ENCODE results near the gene PODNL1.
A peak's percentile ranks its signal among the peaks of the same experiment; 100 is the strongest.

The PODNL1 gene

DNA sequence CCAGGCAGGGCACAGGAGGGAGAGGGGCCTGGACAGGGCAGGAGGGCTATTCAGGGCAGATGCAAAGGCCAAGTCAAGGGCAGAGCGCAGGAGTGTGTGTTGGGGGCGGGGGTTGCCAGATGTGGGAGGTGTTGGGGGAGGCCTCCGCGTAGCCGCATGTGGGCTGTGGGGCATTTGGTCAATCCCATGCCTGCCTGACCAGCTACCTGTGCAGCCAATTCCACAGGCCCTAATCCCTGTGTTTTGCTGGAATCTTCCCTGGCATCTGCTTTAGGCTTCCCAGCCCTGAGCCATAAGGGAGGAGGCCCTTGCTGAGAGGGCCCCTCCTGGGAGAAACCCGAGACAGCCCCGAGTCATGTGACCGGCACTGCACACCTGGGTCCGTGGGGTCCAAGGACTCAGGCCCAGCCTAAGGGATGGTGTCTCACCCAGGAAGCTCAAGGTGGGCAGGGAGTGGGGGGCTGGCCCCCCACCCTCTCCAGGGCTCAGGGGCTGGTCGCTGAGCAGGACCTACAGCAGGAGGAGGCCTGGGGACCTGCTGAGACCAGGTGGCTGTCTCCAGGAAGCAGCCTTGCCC, 47.6 kb upstream of the PODNL1 start:
- H3K9me3 ChIP-seq (replicated peaks in 1 of 2; ENCODE audit: control insufficient read depth in 2 of 2, insufficient read depth in 1 of 2, low read depth in 1 of 2, low read length in 2 of 2), result no peaks in the 10 kb centered on the region
- no peaks in the 10 kb centered on the region for H3K27me3 ChIP-seq (ENCODE audit: control insufficient read depth in 3 of 3, insufficient read depth in 3 of 3, low read depth in 1 of 3, low read length in 3 of 3)
- peak overlapping the region; percentile 78 for H3K18ac ChIP-seq (ENCODE audit: low read length)
- H3K4me3 ChIP-seq (ENCODE audit: low read length in 2 of 2), result peak overlapping the region in 1 of 2 donors; percentile 3
- peak overlapping the region; percentile 3 for H4K8ac ChIP-seq (ENCODE audit: low read depth, low read length)
- peak overlapping the region; percentile 67 for H2BK15ac ChIP-seq (ENCODE audit: low read length)
- no peak for DNase-seq (ENCODE audit: low spot score)
- peak overlapping the region; percentile 50 for H3K9ac ChIP-seq (ENCODE audit: low read depth, low read length, poor library complexity)
- H3K23ac ChIP-seq (ENCODE audit: low read depth, low read length, poor library complexity), result peak overlapping the region; percentile 73
- peak overlapping the region; percentile 16 for H2BK120ac ChIP-seq (ENCODE audit: low read depth, low read length)
- H2AFZ ChIP-seq (ENCODE audit: low read length), result peak overlapping the region; percentile 79
- no peak overlapping the region for H2BK5ac ChIP-seq (ENCODE audit: low read length)
- H3K4me2 ChIP-seq (ENCODE audit: insufficient read depth, low read length, poor library complexity, severe bottlenecking), result no peak overlapping the region
- H3K4me1 ChIP-seq (ENCODE audit: control insufficient read depth in 2 of 2, insufficient read depth in 1 of 2, low read depth in 1 of 2, low read length in 2 of 2), result peaks cover 11% of the 10 kb centered on the region in 2 donors
- peaks cover 12 to 15% of the 10 kb centered on the region in 2 donors for H3K36me3 ChIP-seq (replicated peaks in 1 of 2; ENCODE audit: control insufficient read depth in 2 of 2, insufficient read depth in 2 of 2, low read length in 2 of 2)
- H2BK12ac ChIP-seq (ENCODE audit: low read length), result peak overlapping the region; percentile 73
- peak overlapping the region; percentile 79 for H2AK5ac ChIP-seq (ENCODE audit: low read depth, low read length)
- WGBS, 2 donors (ENCODE audit: extremely low coverage in 2 of 2, insufficient read length in 2 of 2, insufficient replicate concordance in 1 of 2), result no CpG with 5 or more reads among the region's 10 CpGs
- no peak overlapping the region for H3K4ac ChIP-seq (ENCODE audit: low read length)
- H4K91ac ChIP-seq (ENCODE audit: low read depth, low read length, poor library complexity), result no peak overlapping the region
- peaks cover 8% of the 10 kb centered on the region for H3K79me1 ChIP-seq (ENCODE audit: low read depth, low read length)
- peak overlapping the region; percentile 71 for H3K14ac ChIP-seq (ENCODE audit: low read length)
- H3K27ac ChIP-seq (replicated peaks; ENCODE audit: low read length), result no peak overlapping the region

DNA sequence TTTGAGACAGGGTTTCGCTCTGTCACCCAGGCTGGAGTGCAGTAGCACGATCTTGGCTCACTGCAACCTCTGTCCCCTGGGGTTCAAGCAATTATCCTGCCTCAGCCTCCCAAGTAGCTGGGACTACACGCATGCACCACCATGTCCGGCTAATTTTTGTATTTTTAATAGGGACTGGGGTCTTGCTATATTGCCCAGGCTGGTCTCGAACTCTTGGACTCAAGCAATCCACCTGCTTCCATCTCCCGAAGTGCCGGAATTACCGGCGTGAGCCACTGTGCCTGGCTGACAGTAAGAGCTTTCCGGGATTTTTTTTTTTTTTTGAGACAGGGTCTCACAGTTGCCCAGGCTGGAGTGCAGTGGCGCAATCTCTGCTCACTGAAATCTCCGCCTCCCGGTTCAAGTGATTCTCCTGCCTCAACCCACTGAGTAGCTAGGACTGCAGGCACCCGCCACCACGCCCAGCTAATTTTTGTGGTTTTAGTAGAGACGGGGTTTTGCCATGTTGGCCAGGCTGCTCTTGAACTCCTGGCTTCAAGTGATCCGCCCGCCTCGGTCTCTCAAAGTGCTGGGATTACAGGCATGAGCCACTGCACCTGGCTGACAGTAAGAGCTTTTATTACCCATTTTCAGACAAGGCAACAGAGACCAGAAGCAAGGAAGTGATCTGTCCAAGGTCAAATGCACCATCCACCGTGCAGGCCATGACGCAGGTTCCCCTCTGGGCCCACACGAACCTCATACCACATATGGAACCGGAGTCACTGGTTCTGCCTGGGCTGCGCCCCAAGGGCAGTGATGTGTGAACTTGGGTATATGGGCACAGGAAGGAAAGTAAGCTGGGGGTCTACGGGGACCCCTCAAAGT, 46.9 kb upstream of the PODNL1 start:
- Histone ChIP-seq H2BK12ac (ENCODE audit: low read length) (no peak overlapping the region), H3K27ac (replicated peaks; ENCODE audit: low read length) (no peak overlapping the region)
- no CpG with 5 or more reads among the region's 25 CpGs for WGBS, 2 donors (ENCODE audit: extremely low coverage in 2 of 2, insufficient read length in 2 of 2, insufficient replicate concordance in 1 of 2)

DNA sequence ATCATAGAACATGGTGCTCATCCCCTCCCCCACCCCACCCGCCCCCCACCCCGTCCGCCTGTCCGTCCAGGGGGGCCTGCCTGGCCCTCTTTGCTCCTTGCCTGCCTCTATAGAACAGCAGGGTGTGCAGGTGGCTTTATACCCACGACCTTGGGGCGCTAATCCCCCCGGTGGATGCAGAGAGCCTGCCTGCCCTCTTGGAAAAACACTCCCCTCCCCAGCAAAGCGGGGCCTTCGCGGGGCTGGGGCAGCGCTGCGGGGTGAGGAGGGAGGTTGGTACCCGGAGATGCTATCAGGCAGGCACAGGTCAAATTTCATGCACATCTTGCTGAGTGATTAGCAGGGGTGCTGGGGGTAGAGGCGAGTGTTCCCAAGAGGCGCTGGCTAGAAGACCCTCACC, 46.0 kb upstream of the PODNL1 start:
- Histone ChIP-seq H2AFZ (ENCODE audit: low read length) (no peak overlapping the region), H3K36me3 (replicated peaks in 1 of 2; ENCODE audit: control insufficient read depth in 2 of 2, insufficient read depth in 2 of 2, low read length in 2 of 2) (peaks cover 14 to 24% of the 10 kb centered on the region in 2 donors), H3K23ac (ENCODE audit: low read depth, low read length, poor library complexity) (no peak overlapping the region), H4K8ac (ENCODE audit: low read depth, low read length) (no peak overlapping the region), H3K27ac (replicated peaks; ENCODE audit: low read length) (no peak overlapping the region), H3K4me1 (ENCODE audit: control insufficient read depth in 2 of 2, insufficient read depth in 1 of 2, low read depth in 1 of 2, low read length in 2 of 2) (peaks cover 11 to 16% of the 10 kb centered on the region in 2 donors), H3K9ac (ENCODE audit: low read depth, low read length, poor library complexity) (no peak overlapping the region), H4K91ac (ENCODE audit: low read depth, low read length, poor library complexity) (no peak overlapping the region), H2BK15ac (ENCODE audit: low read length) (no peak overlapping the region), H3K9me3 (replicated peaks in 1 of 2; ENCODE audit: control insufficient read depth in 2 of 2, insufficient read depth in 1 of 2, low read depth in 1 of 2, low read length in 2 of 2) (no peaks in the 10 kb centered on the region), H3K27me3 (ENCODE audit: control insufficient read depth in 3 of 3, insufficient read depth in 3 of 3, low read depth in 1 of 3, low read length in 3 of 3) (no peaks in the 10 kb centered on the region), H2BK120ac (ENCODE audit: low read depth, low read length) (no peak overlapping the region), H2AK5ac (ENCODE audit: low read depth, low read length) (no peak overlapping the region), H3K4me3 (ENCODE audit: low read length in 2 of 2) (no peak overlapping the region), H3K79me1 (ENCODE audit: low read depth, low read length) (peaks cover 10% of the 10 kb centered on the region), H3K4me2 (ENCODE audit: insufficient read depth, low read length, poor library complexity, severe bottlenecking) (no peak overlapping the region), H2BK12ac (ENCODE audit: low read length) (no peak overlapping the region), H3K14ac (ENCODE audit: low read length) (peak overlapping the region; percentile 97), H3K18ac (ENCODE audit: low read length) (peak overlapping the region; percentile 76), H2BK5ac (ENCODE audit: low read length) (no peak overlapping the region), H3K4ac (ENCODE audit: low read length) (no peak overlapping the region)
- DNase-seq (ENCODE audit: low spot score), result no peak
- no CpG with 5 or more reads among the region's 15 CpGs for WGBS, 2 donors (ENCODE audit: extremely low coverage in 2 of 2, insufficient read length in 2 of 2, insufficient replicate concordance in 1 of 2)

More for the DNA sequence above, 46.9 kb upstream of the PODNL1 start:
- Histone ChIP-seq H3K79me1 (ENCODE audit: low read depth, low read length) (peaks cover 10% of the 10 kb centered on the region), H2AK5ac (ENCODE audit: low read depth, low read length) (peak overlapping the region; percentile 79), H3K4me3 (ENCODE audit: low read length in 2 of 2) (no peak overlapping the region), H3K4ac (ENCODE audit: low read length) (no peak overlapping the region), H4K8ac (ENCODE audit: low read depth, low read length) (no peak overlapping the region), H3K18ac (ENCODE audit: low read length) (no peak overlapping the region), H2AFZ (ENCODE audit: low read length) (no peak overlapping the region), H3K9ac (ENCODE audit: low read depth, low read length, poor library complexity) (no peak overlapping the region), H3K4me2 (ENCODE audit: insufficient read depth, low read length, poor library complexity, severe bottlenecking) (no peak overlapping the region), H3K23ac (ENCODE audit: low read depth, low read length, poor library complexity) (peak overlapping the region; percentile 73), H3K9me3 (replicated peaks in 1 of 2; ENCODE audit: control insufficient read depth in 2 of 2, insufficient read depth in 1 of 2, low read depth in 1 of 2, low read length in 2 of 2) (no peaks in the 10 kb centered on the region), H2BK120ac (ENCODE audit: low read depth, low read length) (no peak overlapping the region), H3K36me3 (replicated peaks in 1 of 2; ENCODE audit: control insufficient read depth in 2 of 2, insufficient read depth in 2 of 2, low read length in 2 of 2) (peaks cover 14 to 20% of the 10 kb centered on the region in 2 donors), H3K4me1 (ENCODE audit: control insufficient read depth in 2 of 2, insufficient read depth in 1 of 2, low read depth in 1 of 2, low read length in 2 of 2) (peaks cover 11% of the 10 kb centered on the region in 2 donors), H3K14ac (ENCODE audit: low read length) (peak overlapping the region; percentile 71), H2BK5ac (ENCODE audit: low read length) (no peak overlapping the region), H4K91ac (ENCODE audit: low read depth, low read length, poor library complexity) (no peak overlapping the region), H3K27me3 (ENCODE audit: control insufficient read depth in 3 of 3, insufficient read depth in 3 of 3, low read depth in 1 of 3, low read length in 3 of 3) (no peaks in the 10 kb centered on the region), H2BK15ac (ENCODE audit: low read length) (no peak overlapping the region)
- DNase-seq (ENCODE audit: low spot score), result no peak

DNA sequence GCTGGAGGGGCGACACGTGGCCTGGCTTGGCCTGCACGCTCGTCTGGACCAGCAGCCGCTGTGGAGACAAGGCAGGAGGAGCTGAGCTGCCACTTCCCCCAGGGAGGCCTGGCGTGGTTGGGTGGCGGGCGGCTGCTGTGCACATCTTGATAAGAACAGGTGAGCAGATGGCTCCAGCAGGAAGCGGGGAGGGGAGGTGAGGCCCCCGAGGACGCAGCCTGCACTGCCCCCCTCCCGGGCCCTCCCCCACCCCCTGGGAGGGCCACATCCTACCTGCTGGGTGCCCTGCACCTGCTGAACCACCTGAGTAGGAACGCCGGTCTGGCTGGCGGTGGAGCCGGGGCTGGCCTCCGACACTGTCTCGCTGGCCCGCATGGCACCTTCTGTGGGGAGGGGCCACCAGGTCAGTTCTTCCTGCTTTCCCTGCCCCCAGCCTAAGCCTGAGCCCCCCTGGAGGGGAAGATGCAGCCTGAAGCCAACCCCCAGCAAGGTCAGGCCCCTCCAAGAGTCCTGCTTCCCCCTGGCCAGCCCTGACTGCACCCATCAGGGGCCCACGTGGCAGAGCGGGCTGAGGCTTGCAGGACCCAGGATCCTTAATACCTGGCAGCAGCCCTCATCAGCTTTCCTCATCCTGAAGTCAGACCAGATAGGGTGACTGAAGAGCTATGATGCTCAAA, 45.1 kb upstream of the PODNL1 start:
- Histone ChIP-seq H3K27me3 (ENCODE audit: control insufficient read depth in 3 of 3, insufficient read depth in 3 of 3, low read depth in 1 of 3, low read length in 3 of 3) (no peaks in the 10 kb centered on the region), H3K79me1 (ENCODE audit: low read depth, low read length) (peaks cover 10% of the 10 kb centered on the region), H3K23ac (ENCODE audit: low read depth, low read length, poor library complexity) (no peak overlapping the region), H3K36me3 (replicated peaks in 1 of 2; ENCODE audit: control insufficient read depth in 2 of 2, insufficient read depth in 2 of 2, low read length in 2 of 2) (peaks cover 12 to 22% of the 10 kb centered on the region in 2 donors), H3K9ac (ENCODE audit: low read depth, low read length, poor library complexity) (no peak overlapping the region), H2BK15ac (ENCODE audit: low read length) (peak overlapping the region; percentile 3), H3K4ac (ENCODE audit: low read length) (no peak overlapping the region), H3K18ac (ENCODE audit: low read length) (no peak overlapping the region), H2AK5ac (ENCODE audit: low read depth, low read length) (no peak overlapping the region), H3K27ac (replicated peaks; ENCODE audit: low read length) (no peak overlapping the region), H4K91ac (ENCODE audit: low read depth, low read length, poor library complexity) (no peak overlapping the region), H2BK120ac (ENCODE audit: low read depth, low read length) (no peak overlapping the region), H3K9me3 (replicated peaks in 1 of 2; ENCODE audit: control insufficient read depth in 2 of 2, insufficient read depth in 1 of 2, low read depth in 1 of 2, low read length in 2 of 2) (no peaks in the 10 kb centered on the region), H2AFZ (ENCODE audit: low read length) (no peak overlapping the region), H3K4me1 (ENCODE audit: control insufficient read depth in 2 of 2, insufficient read depth in 1 of 2, low read depth in 1 of 2, low read length in 2 of 2) (peaks cover 11 to 18% of the 10 kb centered on the region in 2 donors), H3K4me2 (ENCODE audit: insufficient read depth, low read length, poor library complexity, severe bottlenecking) (no peak overlapping the region), H3K14ac (ENCODE audit: low read length) (no peak overlapping the region), H2BK5ac (ENCODE audit: low read length) (no peak overlapping the region), H4K8ac (ENCODE audit: low read depth, low read length) (no peak overlapping the region), H3K4me3 (ENCODE audit: low read length in 2 of 2) (peak overlapping the region in 1 of 2 donors; percentile 21), H2BK12ac (ENCODE audit: low read length) (no peak overlapping the region)
- WGBS, 2 donors (ENCODE audit: extremely low coverage in 2 of 2, insufficient read length in 2 of 2, insufficient replicate concordance in 1 of 2), result no CpG with 5 or more reads among the region's 21 CpGs
- DNase-seq (ENCODE audit: low spot score), result no peak
